ENCODE measurements around the gene MOB1B. TPM values are rescaled to one million over a fixed set of nuclear protein-coding genes. Genes with fewer than 3 reads are reported as not detected.
A peak's percentile ranks its signal among the peaks of the same experiment; 100 is the strongest.

MOB1B gene
- total RNA-seq: 10 to 100 TPM; 16.9 to 26.2 (median 19.4) TPM
- polyA plus RNA-seq: 5.6 TPM
- long read RNA-seq, donor 1, full-length matches to known transcripts: 1 of 6 reads
- long read RNA-seq, donor 1, partial matches to known transcripts: 0 of 6 reads
- long read RNA-seq, donor 1, other reads (novel, unspliced or antisense): 5 of 6 reads
- long read RNA-seq, donor 2, full-length matches to known transcripts: 1 of 2 reads
- long read RNA-seq, donor 2, partial matches to known transcripts: 0 of 2 reads
- long read RNA-seq, donor 2, other reads (novel, unspliced or antisense): 1 of 2 reads
- long read RNA-seq, donor 3, full-length matches to known transcripts: 7 of 27 reads
- long read RNA-seq, donor 3, partial matches to known transcripts: 1 of 27 reads
- long read RNA-seq, donor 3, other reads (novel, unspliced or antisense): 19 of 27 reads
- long read RNA-seq, donor 4, full-length matches to known transcripts: 3 of 4 reads
- long read RNA-seq, donor 4, partial matches to known transcripts: 0 of 4 reads
- long read RNA-seq, donor 4, other reads (novel, unspliced or antisense): 1 of 4 reads

DNA sequence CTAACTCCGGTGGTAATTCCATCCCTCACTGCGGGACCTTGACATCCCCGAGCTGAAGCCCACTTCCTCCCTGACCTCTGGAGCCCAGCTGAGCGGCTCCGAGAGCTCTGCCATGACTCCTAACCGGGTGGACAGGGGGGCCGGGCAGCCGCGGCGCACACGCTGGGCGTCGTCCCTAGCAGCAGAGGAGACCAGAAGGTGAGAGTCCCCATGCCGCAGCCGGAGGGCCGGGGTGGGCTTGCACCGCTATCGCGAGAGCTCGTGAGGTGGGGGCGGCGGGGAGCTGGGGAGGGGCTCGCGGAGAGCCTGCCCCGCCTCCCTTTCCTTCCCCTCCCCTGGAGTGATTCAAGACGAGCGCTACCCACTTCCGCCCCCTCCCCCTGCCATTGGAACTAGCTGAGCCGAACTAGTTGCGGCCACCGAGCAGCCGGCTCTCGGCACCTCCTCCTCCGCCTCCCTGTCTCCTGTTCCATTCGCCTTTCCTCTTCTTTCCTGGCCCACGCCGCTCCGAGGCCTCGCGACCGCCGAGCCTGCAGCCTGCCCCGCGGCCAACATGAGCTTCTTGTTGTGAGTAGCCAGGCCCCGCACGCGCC lies at the start of gene MOB1B:
Gene MOB1B, plus strand, starts transcription at position 386 of the 593 bp plus-strand sequence. Its CDS starts 168 bp downstream, at position 554.
- ATAC-seq (peak; percentile 97 to 98), DNase-seq (peak; percentile 91 to 96 (median 95))
- H3K27ac ChIP-seq (ENCODE audit: low read length): peak within 1 kb of the TSS; percentile 92
- H3K27me3 ChIP-seq (ENCODE audit: control insufficient read depth, insufficient read depth): no peaks in the 10 kb centered on the region
- H3K9me3 ChIP-seq (ENCODE audit: control insufficient read depth, low read length): no peaks in the 10 kb centered on the region
- H3K4me3 ChIP-seq (ENCODE audit: low read length): peak within 1 kb of the TSS; percentile 86
- WGBS: under 1% methylated on average over 46 of the region's 47 CpGs
- intact Hi-C loops (cut with DNase I): loop anchor here in 2 of 4 donors (5.0 kb wide), 1 partner anchor 65 kb away; the partner anchor contains the start of gene GRSF1 (in 2 of the 2)
- H3K4me1 ChIP-seq (ENCODE audit: control insufficient read depth, insufficient read depth, low read length): peaks cover 1% of the 10 kb centered on the region

DNA sequence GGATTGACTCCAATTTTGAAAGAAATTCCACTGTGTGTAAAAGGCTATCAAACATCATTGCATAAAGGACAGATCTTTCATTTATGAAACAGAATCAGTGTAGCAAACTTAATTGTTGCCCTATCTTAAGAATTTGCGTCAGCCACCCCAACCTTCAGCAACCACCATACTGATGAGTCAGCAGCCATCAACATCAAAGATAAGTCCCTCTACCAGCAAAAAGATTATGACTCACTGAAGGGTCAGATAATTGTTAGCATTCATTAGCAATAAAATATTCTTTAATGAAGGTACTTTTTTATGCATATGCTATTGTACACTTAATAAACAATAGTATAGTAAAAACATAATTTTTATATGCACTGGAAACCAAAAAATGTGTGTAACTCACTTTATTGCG lies 46.7 kb upstream of the MOB1B start:
- Histone ChIP-seq H3K4me3 (ENCODE audit: low read length) (no peak overlapping the region), H3K4me1 (ENCODE audit: control insufficient read depth, insufficient read depth, low read length) (no peaks in the 10 kb centered on the region), H3K27ac (ENCODE audit: low read length) (no peak overlapping the region), H3K27me3 (ENCODE audit: control insufficient read depth, insufficient read depth) (no peaks in the 10 kb centered on the region), H3K9me3 (ENCODE audit: control insufficient read depth, low read length) (no peaks in the 10 kb centered on the region)
- DNase-seq (no peak), ATAC-seq (no peak)
- intact Hi-C loops (cut with DNase I): no loop called here
- 98% methylated on average over 2 of the region's 2 CpGs for WGBS

- Histone ChIP-seq H3K9me3 (ENCODE audit: control insufficient read depth, low read length) (no peaks in the 10 kb centered on the region), H3K27ac (ENCODE audit: low read length) (no peak overlapping the region), H3K27me3 (ENCODE audit: control insufficient read depth, insufficient read depth) (no peaks in the 10 kb centered on the region), H3K4me3 (ENCODE audit: low read length) (no peak overlapping the region), H3K4me1 (ENCODE audit: control insufficient read depth, insufficient read depth, low read length) (no peaks in the 10 kb centered on the region)
- DNase-seq (no peak), ATAC-seq (no peak)
- 83% methylated on average over 4 of the region's 4 CpGs for WGBS
- intact Hi-C loops (cut with DNase I): no loop called here
These were observed 43.7 kb upstream of the MOB1B start for GRCh38 chr4:70858454-70858853.

DNA sequence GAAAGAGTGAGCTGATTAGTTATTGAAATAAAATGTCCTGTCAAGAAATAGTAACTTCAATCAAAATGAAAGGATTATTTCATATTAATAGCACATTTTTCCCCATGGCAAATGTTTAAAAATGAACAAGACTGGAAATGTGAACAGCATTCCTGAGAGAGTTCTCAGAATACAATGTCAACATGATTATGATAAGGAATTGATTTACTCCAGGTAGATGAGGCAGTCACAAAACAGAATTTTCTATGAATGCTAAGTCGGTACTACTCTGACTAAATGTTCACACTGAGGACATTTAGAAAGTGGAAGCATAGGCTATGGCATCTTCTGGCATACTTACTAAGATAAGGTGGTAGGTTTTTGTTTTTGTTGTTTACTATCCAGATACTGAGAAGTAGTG lies 43.1 kb upstream of the MOB1B start:
- no peak for ATAC-seq
- Histone ChIP-seq H3K9me3 (ENCODE audit: control insufficient read depth, low read length) (no peaks in the 10 kb centered on the region), H3K4me3 (ENCODE audit: low read length) (no peak overlapping the region), H3K4me1 (ENCODE audit: control insufficient read depth, insufficient read depth, low read length) (no peaks in the 10 kb centered on the region), H3K27me3 (ENCODE audit: control insufficient read depth, insufficient read depth) (no peaks in the 10 kb centered on the region), H3K27ac (ENCODE audit: low read length) (no peak overlapping the region)
- no peak for DNase-seq
- WGBS: 90% methylated on average over 1 of the region's 1 CpG
- intact Hi-C loops (cut with DNase I): no loop called here

GRCh38 chr4:70863099-70863790 lies 38.9 kb upstream of the MOB1B start:
- Histone ChIP-seq H3K4me3 (ENCODE audit: low read length) (no peak overlapping the region), H3K27me3 (ENCODE audit: control insufficient read depth, insufficient read depth) (no peaks in the 10 kb centered on the region), H3K9me3 (ENCODE audit: control insufficient read depth, low read length) (no peaks in the 10 kb centered on the region), H3K4me1 (ENCODE audit: control insufficient read depth, insufficient read depth, low read length) (no peaks in the 10 kb centered on the region), H3K27ac (ENCODE audit: low read length) (no peak overlapping the region)
- DNase-seq: no peak
- WGBS: 64% methylated on average over 6 of the region's 6 CpGs
- intact Hi-C loops (cut with DNase I): no loop called here
- no peak for ATAC-seq

DNA sequence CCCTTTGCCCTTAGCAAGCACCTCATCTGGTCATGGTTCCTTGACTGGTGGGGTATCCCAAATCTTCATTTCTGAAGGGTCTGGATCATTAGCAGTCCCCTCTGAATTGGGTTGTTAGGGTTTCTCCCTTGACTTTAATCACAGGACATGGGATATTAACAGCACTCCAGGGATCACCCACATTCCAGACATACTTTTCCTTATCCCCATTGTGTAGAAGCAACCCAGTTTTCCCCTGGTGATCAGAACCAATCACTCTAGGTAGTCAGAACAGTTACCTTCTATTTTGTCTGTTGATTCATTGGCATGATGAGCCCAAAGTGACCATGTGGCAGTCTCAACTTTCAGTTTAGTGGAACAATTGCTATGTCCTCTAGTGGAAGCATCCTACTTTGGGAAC lies 33.4 kb upstream of the MOB1B start:
- no peak for ATAC-seq
- H3K27me3 ChIP-seq (ENCODE audit: control insufficient read depth, insufficient read depth): no peaks in the 10 kb centered on the region
- intact Hi-C loops (cut with DNase I): no loop called here
- no peak for DNase-seq
- no peak overlapping the region for H3K27ac ChIP-seq (ENCODE audit: low read length)
- no peak overlapping the region for H3K4me3 ChIP-seq (ENCODE audit: low read length)
- no peaks in the 10 kb centered on the region for H3K4me1 ChIP-seq (ENCODE audit: control insufficient read depth, insufficient read depth, low read length)
- no peaks in the 10 kb centered on the region for H3K9me3 ChIP-seq (ENCODE audit: control insufficient read depth, low read length)

DNA sequence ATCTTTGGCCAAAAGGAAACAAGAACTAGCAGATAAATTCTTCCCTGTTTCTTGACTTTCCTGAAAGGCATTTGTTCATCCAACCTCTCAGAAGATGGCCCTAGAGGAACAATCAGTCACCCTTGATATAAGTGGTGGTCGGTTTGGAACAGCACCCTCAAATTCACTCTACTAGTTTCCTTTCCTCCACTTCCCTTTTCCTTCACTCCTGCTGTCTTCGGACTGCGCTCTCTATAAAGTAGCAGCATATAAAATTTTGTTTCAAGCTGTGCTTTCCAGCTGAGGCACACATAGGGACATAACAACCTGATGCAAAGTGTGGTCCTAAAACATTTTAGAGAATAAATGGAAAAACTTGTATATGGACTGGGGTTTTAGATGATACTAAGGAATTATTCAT lies 29.0 kb upstream of the MOB1B start:
- H3K9me3 ChIP-seq (ENCODE audit: control insufficient read depth, low read length): no peaks in the 10 kb centered on the region
- ATAC-seq (no peak), DNase-seq (no peak)
- intact Hi-C loops (cut with DNase I): no loop called here
- 81% methylated on average over 3 of the region's 3 CpGs for WGBS
- H3K27me3 ChIP-seq (ENCODE audit: control insufficient read depth, insufficient read depth): no peaks in the 10 kb centered on the region
- no peak overlapping the region for H3K4me3 ChIP-seq (ENCODE audit: low read length)
- no peak overlapping the region for H3K27ac ChIP-seq (ENCODE audit: low read length)
- no peaks in the 10 kb centered on the region for H3K4me1 ChIP-seq (ENCODE audit: control insufficient read depth, insufficient read depth, low read length)

- intact Hi-C loops (cut with DNase I): no loop called here
- 91% methylated on average over 19 of the region's 19 CpGs for WGBS
These were observed 27.7 kb upstream of the MOB1B start for GRCh38 chr4:70874268-70875156.

GRCh38 chr4:70877556-70877955 lies 24.6 kb upstream of the MOB1B start:
- intact Hi-C loops (cut with DNase I): no loop called here
- no peak for DNase-seq
- Histone ChIP-seq H3K4me3 (ENCODE audit: low read length) (no peak overlapping the region), H3K27ac (ENCODE audit: low read length) (no peak overlapping the region), H3K4me1 (ENCODE audit: control insufficient read depth, insufficient read depth, low read length) (no peaks in the 10 kb centered on the region), H3K9me3 (ENCODE audit: control insufficient read depth, low read length) (no peaks in the 10 kb centered on the region), H3K27me3 (ENCODE audit: control insufficient read depth, insufficient read depth) (no peaks in the 10 kb centered on the region)
- WGBS: 64% methylated on average over 3 of the region's 3 CpGs
- ATAC-seq: no peak

More at GRCh38 chr4:70874268-70875156, 27.7 kb upstream of the MOB1B start:
- Histone ChIP-seq H3K27me3 (ENCODE audit: control insufficient read depth, insufficient read depth) (no peaks in the 10 kb centered on the region), H3K27ac (ENCODE audit: low read length) (no peak overlapping the region), H3K4me1 (ENCODE audit: control insufficient read depth, insufficient read depth, low read length) (no peaks in the 10 kb centered on the region), H3K9me3 (ENCODE audit: control insufficient read depth, low read length) (no peaks in the 10 kb centered on the region), H3K4me3 (ENCODE audit: low read length) (no peak overlapping the region)
- ATAC-seq (no peak), DNase-seq (no peak)

DNA sequence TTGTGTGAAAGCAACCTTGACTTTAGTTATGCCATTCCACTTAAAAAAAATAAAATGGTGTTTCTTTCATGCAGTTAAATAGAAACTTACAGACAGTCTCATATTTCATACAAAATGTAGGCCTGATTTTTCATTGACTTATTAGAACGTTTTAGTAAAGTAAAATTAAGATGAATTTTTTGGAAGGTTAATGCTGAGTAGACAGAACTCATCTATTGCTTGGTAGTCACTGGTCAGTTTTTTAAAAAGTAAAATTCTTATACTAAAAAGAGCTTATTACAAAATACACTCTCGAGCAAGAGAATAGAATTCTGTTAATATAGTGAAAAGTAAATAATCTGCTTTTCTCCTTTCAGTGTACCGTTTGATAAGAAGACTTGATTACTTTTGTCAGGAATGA lies 21.4 kb upstream of the MOB1B start:
- ATAC-seq (no peak), DNase-seq (no peak)
- WGBS: 73% methylated on average over 3 of the region's 3 CpGs
- Histone ChIP-seq H3K27ac (ENCODE audit: low read length) (no peak overlapping the region), H3K27me3 (ENCODE audit: control insufficient read depth, insufficient read depth) (no peaks in the 10 kb centered on the region), H3K4me3 (ENCODE audit: low read length) (no peak overlapping the region), H3K4me1 (ENCODE audit: control insufficient read depth, insufficient read depth, low read length) (no peaks in the 10 kb centered on the region), H3K9me3 (ENCODE audit: control insufficient read depth, low read length) (no peaks in the 10 kb centered on the region)
- intact Hi-C loops (cut with DNase I): no loop called here

Data from right cardiac atrium (tissue), 5 donors.